ENCODE results near the gene ANKRD23. TPM values are rescaled to one million over a fixed set of nuclear protein-coding genes. Genes with fewer than 3 reads are reported as not detected.
"Not testable (repeated sequence)": the region's sequence is repeated elsewhere in the genome, so short reads cannot be mapped to it uniquely, and the experiment has no call there.

ANKRD23 gene

GRCh38 chr2:96796497-96796896 is 47.3 kb downstream of the ANKRD23 start:
- not testable (repeated sequence) for H3K9me3 ChIP-seq (replicated peaks; ENCODE audit: low read length); H3K36me3 ChIP-seq (ENCODE audit: insufficient read depth, low read length); H3K4me1 ChIP-seq (ENCODE audit: control insufficient read depth, insufficient read depth, low read length); H3K27me3 ChIP-seq (ENCODE audit: control insufficient read depth, insufficient read depth, low read length); H3K9ac ChIP-seq (ENCODE audit: low read depth, low read length); H3K4me3 ChIP-seq (ENCODE audit: low read length); H3K4me2 ChIP-seq (ENCODE audit: low read length)

GRCh38 chr2:96795076-96795475 is 48.7 kb downstream of the ANKRD23 start:
- H3K36me3 ChIP-seq (ENCODE audit: insufficient read depth, low read length) = no peaks in the 10 kb centered on the region
- H3K27me3 ChIP-seq (ENCODE audit: control insufficient read depth, insufficient read depth, low read length) = no peaks in the 10 kb centered on the region
- no peak overlapping the region for H3K4me3 ChIP-seq (ENCODE audit: low read length)
- H3K4me2 ChIP-seq (ENCODE audit: low read length) = no peak overlapping the region
- H3K4me1 ChIP-seq (ENCODE audit: control insufficient read depth, insufficient read depth, low read length) = no peaks in the 10 kb centered on the region
- H3K9me3 ChIP-seq (replicated peaks; ENCODE audit: low read length) = no peaks in the 10 kb centered on the region
- H3K9ac ChIP-seq (ENCODE audit: low read depth, low read length) = no peak overlapping the region

- H3K27me3 ChIP-seq (ENCODE audit: control insufficient read depth, insufficient read depth, low read length) = no peaks in the 10 kb centered on the region
- H3K4me1 ChIP-seq (ENCODE audit: control insufficient read depth, insufficient read depth, low read length) = peaks cover 11% of the 10 kb centered on the region
- no peaks in the 10 kb centered on the region for H3K9me3 ChIP-seq (replicated peaks; ENCODE audit: low read length)
- H3K4me2 ChIP-seq (ENCODE audit: low read length) = no peak overlapping the region
- no peak overlapping the region for H3K4me3 ChIP-seq (ENCODE audit: low read length)
- H3K9ac ChIP-seq (ENCODE audit: low read depth, low read length) = no peak overlapping the region
- H3K36me3 ChIP-seq (ENCODE audit: insufficient read depth, low read length) = no peaks in the 10 kb centered on the region
Observed at GRCh38 chr2:96792772-96793749, 50.8 kb downstream of the ANKRD23 start.

GRCh38 chr2:96789245-96789617 is 54.6 kb downstream of the ANKRD23 start:
- Histone ChIP-seq H3K4me3 (ENCODE audit: low read length) (no peak overlapping the region), H3K9ac (ENCODE audit: low read depth, low read length) (no peak overlapping the region), H3K4me2 (ENCODE audit: low read length) (no peak overlapping the region), H3K36me3 (ENCODE audit: insufficient read depth, low read length) (no peaks in the 10 kb centered on the region), H3K27me3 (ENCODE audit: control insufficient read depth, insufficient read depth, low read length) (no peaks in the 10 kb centered on the region), H3K9me3 (replicated peaks; ENCODE audit: low read length) (no peaks in the 10 kb centered on the region), H3K4me1 (ENCODE audit: control insufficient read depth, insufficient read depth, low read length) (peaks cover 30% of the 10 kb centered on the region)

- Histone ChIP-seq H3K4me1 (ENCODE audit: control insufficient read depth, insufficient read depth, low read length) (peaks cover 30% of the 10 kb centered on the region), H3K9ac (ENCODE audit: low read depth, low read length) (no peak overlapping the region), H3K27me3 (ENCODE audit: control insufficient read depth, insufficient read depth, low read length) (no peaks in the 10 kb centered on the region), H3K9me3 (replicated peaks; ENCODE audit: low read length) (no peaks in the 10 kb centered on the region), H3K4me2 (ENCODE audit: low read length) (no peak overlapping the region), H3K36me3 (ENCODE audit: insufficient read depth, low read length) (no peaks in the 10 kb centered on the region), H3K4me3 (ENCODE audit: low read length) (no peak overlapping the region)
Observed at GRCh38 chr2:96788442-96789244, 55.2 kb downstream of the ANKRD23 start.

Small RNAs within 50 kb of the gene (small RNA-seq; reads per million reads assigned to genes)
- gene MIR3127 = not detected
